NCI-H2107 (cell line): ENCODE data around the gene NDUFB10.
"Not testable (repeated sequence)": the region's sequence is repeated elsewhere in the genome, so short reads cannot be mapped to it uniquely, and the experiment has no call there.

Experiments used
- DNase-seq: peaks from one replicate; lab custom pipeline; 2025; lab: John Stamatoyannopoulos, UW

The NDUFB10 gene

DNA sequence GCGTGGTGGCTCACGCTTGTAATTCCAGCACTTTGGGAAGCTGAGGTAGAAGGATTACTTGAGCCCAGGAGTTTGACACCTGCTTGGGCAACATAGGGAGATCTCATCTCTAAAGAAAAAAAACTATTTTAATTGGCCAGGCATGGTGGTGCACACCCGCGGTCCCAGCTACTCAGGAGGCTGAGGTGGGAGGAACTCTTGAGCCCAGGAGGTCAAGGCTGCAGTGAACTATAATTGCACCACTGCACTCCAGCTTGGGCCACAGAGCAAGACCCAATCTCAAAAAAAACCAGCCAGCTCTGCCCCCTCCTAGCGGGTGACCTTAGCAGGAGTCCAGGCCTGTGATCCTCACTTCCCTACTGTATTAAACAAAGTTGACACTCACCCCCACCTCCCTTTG is 35.2 kb upstream of the NDUFB10 start:
- DNase-seq: no peak

DNA sequence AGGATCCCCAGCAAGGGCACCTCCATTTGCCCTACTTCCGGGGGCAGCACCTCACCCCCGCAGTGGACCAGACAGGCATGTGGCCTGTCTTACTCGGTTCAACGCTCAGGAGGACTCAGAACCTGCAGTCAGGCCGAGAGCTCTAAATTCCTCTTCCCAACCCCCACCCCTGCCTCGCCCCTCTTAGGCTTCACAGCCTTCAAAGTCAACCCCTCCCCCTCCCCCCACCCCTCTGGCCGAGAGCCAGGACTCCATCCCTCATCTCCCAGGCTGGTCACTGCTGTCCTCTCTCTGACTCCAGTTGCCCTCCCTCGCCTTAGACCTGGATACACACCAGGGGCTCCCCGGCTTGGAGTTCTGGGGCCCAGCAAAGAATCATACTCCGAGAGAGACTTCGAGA is 33.1 kb upstream of the NDUFB10 start:
- DNase-seq: no peak

DNA sequence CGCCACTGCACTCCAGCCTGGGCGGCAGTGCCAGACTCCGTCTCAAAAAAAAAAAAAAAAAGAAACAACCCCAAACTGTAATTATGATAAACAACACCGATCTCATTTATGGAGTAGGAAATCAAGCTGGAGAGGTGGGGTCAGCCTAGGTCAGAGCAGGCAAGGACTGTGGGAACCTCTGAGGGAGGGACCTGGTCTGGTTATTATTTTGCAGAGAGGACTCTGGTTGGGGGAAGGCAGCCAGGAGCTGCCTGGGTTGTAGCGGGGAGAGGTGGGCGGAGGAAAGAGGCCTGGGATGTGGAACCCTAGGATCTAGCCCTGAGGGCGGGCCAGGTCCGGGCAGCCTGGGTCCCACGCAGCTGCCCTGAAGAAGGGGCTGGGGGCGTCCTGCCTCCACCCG is 30.2 kb upstream of the NDUFB10 start:
- no peak for DNase-seq

DNA sequence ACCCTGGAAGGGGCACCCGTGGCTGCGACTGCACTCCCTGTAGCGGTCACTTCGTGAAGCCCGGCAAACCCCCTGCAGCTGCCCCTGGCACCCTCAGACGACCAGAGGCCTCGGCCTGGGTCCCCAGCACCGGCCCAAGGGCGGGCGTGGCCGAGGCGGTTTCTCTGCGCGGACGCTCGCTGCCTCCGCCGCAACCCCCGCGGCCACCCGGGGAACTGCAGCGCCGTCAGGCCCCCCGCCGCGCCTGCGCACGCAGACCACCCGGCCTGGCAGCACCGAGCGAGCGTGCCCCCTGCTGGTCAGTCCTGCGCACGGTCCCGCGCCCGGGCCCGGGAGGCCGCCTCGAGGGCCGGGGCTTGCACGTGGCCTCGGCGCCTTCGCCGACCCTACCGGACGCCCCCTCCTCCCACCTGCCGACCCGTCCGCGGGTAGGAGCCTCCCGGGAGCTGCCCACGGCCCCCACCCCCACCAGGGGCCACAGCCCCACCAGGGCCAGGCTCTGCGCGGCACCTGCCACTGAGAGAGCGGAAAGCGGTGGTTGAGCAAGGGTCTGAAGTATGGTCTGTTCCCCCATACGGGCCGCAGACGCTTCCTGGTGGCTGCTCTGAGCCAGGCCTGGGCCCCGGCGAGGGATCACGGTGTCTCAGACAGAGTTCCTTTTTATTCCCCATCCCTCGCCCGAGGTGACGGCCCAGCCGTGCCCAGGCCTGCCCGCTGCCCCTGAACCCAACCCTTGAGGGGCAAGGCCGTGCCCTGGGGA is 29.6 kb upstream of the NDUFB10 start:
- peak; percentile 74 for DNase-seq

DNA sequence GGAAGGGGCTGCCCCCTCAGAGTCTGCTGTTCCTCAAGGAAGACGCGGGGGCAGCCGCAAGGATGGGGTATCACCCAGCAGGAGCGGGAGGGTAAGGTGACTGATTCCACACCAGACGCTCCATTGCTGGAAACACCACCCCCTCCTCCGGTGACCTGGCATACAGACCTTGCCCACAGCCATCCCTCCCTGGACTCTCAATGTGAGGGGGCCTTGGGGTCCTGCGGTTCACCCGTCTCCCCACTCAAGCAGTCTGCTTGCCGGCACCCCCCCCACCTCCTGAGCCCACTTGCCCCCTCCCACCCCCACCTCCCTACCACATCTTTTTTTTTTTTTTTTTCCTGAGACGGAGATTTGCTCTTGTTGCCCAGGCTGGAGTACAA is 29.0 kb upstream of the NDUFB10 start:
- DNase-seq: no peak

DNA sequence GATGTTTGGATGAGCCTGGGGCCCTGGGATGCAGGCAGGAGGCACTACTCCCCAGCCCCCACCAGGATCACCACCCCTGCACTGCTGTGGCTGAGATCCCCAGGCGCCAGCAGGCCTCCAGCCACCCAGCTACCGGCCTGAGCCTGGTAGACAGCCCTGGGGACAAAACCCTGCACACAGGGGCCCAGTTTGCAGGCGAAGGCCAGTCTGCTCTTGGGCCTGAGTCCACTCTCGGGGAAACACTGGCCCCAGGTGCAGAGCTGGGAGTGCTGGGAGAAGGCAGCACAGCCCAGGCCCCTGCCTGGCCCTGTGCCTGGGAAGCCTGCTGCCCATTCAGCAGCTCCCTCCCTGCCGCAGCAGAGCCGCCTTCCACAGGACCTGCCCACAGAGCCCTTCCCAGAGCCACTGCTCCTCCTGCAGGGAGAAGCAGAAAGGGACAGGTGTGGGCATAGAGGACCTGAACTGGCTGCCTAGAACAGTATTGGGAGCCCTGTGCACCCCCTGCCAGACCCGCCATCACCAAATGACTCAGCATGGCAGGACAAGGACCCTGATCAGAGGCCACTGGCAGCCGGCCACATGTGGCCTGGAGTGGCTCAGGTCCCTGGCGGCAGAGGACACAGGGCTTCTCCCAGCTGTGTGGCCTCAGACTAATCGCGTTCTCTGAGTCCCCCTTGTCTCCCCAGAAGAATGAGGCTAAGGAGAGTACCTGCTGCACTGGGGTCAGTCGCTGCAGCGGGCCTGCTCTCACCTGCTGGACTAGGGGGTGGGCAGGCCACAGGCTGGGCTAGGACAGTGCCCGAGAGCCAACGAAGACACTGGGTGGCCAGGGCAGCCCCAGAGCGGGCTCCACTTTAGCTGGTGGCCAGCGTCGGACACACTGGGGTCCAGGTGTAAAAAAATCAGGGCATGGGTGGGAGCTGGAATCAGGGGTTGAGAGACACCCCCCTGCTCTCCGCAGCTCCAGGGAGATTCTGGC is 27.0 kb upstream of the NDUFB10 start:
- DNase-seq: no peak

DNA sequence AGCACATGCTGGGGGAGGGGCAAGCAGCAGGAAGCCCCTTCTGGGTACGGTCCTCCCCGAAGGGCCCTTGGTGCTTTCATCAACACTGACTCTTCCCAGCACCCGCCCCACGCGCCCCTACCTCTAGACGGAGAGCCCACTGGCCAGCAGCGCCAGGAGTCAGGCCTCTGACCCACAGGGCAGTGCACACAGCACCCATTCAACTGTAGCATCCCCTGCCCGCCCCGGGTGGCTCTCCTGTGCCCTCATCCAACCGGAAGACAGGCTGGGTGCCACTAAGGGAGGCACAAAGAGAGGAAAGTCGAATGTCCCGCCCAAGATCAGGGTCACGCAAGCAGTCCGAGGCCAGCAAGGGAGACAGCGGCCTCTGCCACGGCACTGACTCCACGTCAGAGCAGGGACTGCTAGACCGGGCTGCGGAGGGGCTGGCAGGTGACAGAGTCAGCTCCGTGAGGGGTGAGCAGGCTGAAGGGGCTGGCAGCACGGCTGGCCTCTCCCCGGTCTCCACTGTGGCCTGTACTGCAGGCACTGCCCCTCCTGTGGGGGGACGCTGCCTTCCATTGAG is 26.2 kb upstream of the NDUFB10 start:
- no peak for DNase-seq

DNA sequence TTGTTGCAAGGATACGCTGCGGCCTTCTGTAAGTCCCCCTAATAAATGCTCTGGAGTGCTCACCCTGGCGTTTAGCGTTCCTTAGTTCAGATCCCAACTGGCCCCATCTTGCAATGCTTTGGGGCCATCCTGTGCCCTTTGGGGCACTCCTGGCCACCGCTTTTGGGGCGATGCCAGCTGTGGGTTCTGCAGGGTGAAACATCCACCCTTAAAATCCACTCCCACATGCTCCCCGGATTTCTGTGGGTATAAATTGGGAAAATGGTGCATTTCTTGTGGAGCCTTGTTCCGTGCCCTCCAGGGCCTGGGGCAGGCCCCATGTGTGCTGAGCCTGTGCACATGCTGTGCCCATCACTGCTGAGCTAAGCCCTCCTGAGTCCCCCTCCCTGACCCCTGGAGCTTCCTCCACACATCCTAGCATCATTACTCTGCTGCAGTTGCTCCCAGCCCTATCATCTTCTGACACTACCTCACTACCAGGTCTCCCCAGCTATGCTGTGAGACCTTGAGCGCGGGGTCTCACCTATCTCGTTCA is 22.3 kb upstream of the NDUFB10 start:
- DNase-seq: no peak

DNA sequence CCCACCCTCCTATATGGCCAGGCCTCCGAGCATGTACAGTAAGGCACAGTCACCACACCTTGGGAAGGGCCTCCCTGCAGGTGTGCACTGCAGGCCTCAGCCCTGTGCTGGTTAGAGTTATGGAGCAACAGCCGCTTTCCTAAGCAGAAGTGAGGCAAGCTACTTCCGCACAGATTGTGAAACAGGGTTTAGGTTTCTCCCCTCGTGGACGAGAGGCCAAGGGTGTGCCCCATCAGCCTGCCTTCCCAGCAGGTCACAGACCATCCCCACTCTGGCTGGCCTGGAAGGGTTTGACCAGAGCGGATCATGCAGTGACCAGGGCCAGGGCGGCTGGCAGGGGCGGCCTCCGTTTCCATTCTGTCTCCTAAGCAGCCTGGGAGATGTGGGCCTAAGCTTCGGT is 21.0 kb upstream of the NDUFB10 start:
- DNase-seq: no peak

DNA sequence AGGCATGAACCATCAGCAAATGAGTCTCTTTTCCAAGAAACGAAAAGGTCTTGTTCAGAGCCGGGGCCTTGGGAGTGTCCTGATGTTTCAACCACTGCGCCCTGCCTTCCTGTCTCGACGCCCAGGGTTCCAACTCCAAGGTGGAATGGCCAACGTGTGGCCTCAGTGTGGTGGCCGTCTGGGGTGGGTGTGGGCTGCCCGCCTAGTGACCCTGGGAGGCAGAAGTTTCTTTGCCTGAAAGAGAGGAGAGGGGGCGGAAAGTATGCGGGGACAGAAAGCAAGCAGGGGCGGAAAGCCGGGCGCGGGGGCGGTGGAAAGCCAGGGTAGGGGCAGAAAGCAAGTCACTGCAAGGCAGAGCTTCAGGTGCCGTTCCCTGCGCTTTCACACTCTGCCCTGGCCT is 20.4 kb upstream of the NDUFB10 start:
- no peak for DNase-seq

DNA sequence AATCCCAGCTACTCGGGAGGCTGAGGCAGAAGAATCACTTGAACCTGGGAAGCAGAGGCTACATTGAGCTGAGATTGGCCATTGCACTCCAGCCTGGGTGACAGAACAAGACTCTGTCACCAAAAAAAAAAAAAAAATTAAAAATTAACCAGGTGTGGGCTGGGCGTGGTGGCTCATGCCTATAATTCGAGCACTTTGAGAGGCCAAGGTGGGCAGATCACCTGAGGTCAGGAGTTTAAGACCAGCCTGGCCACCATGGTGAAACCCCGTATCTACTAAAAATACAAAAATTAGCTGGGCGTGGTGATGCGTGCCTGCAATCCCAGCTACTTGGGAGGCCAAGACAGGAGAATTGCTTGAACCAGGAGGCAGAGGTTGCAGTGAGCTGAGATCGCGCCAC is 19.5 kb upstream of the NDUFB10 start:
- not testable (repeated sequence) for DNase-seq

DNA sequence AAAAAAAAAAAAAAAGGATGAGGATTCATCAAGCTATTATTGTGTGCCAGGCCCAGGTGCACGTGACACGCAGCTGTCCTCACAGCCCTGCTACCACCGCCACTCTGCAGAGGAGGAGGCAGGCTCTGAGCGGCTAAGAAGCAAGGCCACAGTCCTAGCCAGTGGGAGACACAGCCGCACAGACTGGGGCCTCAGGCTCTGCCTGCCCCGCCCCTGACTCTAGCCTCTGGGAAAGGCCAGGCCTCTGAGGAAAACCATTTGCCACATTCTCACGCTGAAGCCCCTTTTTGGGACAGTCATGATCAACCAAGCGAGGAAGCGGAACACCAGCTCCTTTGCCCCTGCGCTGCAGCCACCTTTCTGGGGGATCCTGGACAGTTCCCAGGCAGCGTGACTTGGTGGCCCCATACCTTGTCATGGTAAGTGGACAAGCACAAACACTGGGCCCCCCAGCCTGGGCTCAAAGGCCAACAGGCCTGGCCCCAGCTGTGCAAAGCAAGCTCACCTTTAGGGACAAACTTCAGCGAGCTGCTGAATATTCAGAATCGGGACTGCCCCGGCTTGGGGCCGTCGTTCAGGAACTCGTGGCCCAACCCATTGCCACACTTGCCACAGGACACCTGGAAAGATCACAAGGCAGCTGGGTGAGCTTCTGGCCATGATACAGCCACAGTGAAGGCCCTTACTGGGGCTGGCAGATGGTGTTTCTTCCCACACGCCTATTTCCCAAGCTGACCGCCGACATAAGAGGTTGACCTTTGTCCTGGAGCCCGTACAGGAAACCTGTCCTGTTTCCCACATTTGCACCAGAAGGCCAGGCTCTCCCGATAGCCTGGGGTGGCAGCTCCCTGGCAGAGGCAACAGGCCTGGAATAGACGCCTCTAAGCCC is 18.8 kb upstream of the NDUFB10 start:
- DNase-seq: no peak

DNA sequence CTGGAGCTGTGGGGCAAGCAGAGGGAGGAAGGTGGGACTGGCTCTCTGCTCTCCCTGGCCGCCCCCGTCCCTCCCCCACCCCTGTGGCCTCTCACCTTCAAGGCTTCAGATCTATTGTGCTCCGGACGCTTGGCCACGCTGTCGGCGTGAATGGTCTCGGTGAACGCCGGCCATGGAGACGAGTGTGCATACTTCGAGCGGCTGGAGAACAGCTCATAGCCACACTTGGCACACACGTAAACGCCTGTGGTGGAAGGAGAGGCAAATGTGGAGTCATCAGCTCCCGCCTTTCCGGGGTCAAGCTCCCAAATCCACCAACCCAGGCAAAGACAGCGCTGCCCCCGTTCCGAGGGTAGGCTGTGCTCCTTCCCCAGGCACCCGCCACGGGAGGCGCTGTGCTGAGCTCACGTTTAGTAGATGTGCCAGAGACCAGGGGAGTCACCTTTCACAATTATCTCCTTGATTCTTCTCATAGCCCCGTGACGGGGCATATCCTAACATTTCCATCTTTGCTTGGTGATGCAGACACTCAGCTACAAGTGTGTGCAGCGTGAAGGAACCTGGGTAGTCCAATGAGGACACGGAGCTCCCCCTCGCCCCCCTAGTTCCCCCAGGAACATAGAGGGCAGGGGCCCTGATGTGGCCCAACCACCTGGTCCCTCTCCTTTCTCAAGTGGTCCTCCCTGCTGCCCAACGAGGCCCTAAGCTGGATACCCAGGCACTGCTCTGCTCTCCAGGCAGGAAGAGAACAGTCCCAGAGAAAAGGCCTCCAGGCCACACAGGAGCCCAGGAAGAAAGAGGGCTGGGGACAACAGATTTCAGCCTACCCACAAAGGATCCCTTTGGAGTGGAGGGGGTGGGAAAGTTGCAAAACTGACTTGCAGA is 17.9 kb upstream of the NDUFB10 start:
- no peak for DNase-seq

DNA sequence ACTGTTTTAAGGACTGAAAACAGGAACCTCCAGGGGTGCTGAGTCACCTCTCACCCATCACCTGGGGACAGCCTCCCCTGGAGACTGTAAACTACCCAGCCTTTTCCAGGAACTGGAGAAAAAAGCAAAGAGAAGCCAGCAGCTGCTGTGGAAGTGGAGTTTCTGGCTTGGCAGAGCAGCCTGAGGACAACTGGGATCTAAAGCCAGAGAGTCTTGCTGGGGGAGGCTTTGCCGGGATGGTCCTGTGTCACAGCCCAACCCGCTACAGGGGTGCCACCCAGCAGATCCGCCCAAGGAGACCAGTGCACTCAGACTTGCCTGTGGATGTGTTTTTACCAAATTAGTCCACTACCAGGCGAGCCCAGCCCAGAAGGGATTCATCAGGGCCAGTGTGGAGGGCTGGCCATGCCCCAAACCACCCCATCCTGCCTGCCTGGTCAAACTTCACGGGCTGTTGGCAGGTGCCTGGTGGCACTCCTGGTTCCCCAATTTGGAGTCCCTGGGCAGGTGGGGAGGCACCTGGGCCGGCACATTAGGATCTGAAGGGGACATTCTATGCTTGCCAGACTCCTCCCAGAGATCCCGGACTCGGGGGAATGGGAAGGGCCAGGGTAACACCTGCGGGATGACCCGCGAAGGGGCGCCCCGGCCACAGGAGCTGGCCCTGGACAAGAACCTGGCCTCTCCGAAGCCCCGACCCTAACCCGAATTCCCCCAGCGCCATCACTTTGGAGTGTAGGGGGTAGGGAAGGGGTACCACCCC is 17.1 kb upstream of the NDUFB10 start:
- no peak for DNase-seq

DNA sequence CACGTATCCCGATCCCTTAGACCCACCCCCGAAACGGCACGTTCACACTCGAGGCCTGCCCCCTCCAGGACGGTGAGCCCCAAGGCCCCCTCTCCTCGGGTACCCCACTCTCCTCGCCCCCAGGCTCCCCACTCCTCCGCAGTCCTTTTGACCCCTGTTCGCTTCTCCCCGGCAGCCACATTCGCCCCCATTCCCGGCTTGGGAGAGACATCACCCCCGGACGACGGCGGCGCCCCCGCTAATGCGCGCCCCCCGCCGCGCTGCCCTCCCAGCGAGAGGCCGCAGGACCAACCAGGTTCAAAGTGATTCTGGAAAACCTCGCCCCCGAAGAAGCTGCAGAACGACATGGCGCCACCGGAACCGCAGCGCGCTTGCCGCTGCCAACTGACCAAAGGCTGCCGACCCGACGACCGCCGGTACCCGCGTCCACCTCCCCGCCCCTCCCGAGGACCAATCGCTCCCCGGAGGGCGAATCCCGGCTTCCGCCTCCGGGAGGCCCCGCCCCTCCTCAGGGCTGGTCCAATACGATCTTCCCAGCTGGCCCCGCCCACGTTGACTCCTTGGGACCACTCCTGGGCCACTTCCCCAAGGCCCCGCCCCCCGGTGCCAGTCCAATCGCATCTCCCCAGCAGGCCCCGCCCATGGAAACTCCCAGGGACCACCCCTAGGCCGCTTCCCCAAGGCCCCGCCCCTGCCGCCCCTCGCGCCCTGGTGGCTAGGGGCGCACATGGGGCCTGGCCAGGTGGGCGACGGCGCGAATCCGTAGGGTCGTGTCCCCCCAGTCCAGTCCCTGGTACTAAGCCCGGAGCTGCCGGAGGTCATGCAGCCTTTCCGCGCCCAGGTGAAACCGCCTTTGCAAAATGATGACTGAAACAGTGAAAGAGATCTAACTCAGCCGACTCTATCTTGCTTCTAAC is 16.3 kb upstream of the NDUFB10 start, which contains the start of gene MSRB1:
Gene MSRB1, minus strand, starts transcription at position 390 of the 917 bp plus-strand sequence. Its CDS starts 43 bp downstream, at position 347.
- peak; percentile 93 for DNase-seq

DNA sequence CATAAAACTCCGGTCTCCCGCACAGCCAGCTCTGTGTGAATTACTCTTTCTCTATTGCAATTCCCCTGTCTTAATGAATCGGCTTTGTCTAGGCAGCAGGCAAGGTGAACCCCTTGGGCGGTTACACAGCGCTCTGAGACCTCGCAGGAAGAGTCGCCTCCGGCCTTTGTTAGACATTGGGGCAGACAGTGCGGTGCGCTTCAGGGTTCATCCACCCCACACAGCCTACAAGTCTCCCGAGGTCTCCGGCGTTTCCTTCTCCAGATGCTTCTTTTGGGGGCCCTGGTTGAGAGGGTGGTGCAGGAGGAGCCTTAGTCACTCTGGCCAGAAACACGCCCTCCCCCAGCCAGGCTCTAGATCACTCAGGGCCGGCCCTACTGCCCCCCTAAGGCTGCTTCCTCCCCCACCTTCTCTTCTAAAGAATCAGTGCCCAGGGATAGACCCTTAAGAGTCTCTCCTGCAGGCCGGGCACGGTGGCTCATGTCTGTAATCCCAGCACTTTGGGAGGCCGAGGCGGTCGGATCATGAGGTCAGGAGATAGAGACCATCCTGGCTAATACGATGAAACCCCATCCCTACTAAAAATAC is 14.6 kb upstream of the NDUFB10 start:
- DNase-seq: no peak

DNA sequence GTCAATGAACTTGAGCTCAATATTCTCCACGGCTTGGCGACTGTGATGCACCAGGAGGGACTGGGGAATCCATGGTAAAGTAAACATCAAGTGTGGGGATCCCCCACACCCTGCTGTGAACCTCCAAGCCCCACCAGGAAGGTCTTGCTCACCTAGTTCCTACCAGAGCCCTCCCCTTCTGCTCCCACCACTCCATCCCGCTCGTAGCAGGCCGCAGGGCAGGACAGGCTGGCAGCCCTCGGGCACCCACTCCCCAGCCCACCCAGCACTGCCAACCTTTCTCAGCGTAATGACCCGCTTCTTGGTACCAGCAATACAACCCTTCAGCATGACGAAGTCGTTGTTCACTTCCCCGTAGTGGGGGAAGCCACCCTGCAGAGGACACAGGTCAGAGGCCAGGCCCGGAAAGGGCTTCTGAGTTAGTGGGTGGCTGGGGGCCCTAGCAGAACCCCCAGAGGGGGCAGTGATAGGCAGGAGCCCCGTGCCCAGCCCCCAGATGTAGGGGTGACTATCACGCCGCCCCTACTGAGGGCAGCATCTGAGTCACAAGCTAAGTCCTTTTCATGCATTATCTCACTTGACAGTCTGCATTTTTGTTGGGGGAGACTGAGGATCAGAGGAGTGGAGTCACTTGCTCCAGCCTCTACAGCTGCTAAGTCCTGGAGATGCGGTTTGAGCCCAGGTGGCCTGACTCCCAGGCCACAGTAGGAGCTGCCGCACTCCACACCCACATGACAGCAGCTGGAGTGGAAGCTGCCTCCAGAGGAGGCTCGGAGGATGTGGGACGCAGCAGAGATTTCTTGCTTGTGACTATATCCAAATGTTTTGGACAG is 13.6 kb upstream of the NDUFB10 start:
- no peak for DNase-seq
